ENCODE data around the gene SEZ6L.
A peak's percentile ranks its signal among the peaks of the same experiment; 100 is the strongest.
"Not testable (repeated sequence)": the region's sequence is repeated elsewhere in the genome, so short reads cannot be mapped to it uniquely, and the experiment has no call there.

The SEZ6L gene

DNA sequence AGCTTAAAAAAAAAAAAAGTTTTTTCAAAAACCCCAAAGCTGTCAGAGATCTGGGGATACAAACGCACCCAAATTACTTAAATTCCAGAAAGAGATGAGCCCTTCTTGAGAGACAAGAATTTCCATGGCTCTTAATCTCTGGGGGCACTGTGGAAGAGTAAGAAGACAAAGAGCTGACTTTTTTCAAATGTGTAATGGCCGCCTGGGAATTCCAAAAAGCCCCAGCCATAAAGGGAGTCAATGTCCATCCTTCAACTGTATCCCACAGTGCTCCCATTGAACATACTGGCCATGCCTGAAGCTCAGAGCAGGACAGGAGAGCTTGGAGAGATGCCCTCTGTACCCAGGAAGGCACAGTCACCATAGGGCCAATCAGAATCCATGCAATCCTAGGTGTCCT, 222.4 kb downstream of the SEZ6L start:
- DNase-seq = no peak

DNA sequence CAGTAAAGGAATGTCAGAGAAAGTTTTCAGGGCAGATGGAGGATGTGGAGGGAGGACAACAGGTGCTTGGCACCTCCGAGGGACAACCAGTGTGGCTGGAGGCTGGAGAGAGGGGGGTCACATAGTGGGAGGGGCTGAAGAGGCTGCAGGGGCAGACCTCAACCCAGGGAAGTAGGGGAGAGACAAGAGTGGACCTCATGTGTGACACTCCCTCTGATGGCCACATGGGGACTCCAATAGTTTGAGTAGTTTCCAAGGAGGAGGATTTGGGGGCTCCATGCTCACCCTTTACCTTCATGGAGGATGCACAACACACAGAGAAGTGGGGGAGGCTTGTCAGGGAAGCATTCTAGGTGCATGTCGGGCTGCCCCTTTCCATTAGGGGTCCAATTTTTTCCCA, 224.7 kb downstream of the SEZ6L start:
- DNase-seq = no peak

GRCh38 chr22:26394777-26395176, 225.5 kb downstream of the SEZ6L start:
- no peak for DNase-seq

DNA sequence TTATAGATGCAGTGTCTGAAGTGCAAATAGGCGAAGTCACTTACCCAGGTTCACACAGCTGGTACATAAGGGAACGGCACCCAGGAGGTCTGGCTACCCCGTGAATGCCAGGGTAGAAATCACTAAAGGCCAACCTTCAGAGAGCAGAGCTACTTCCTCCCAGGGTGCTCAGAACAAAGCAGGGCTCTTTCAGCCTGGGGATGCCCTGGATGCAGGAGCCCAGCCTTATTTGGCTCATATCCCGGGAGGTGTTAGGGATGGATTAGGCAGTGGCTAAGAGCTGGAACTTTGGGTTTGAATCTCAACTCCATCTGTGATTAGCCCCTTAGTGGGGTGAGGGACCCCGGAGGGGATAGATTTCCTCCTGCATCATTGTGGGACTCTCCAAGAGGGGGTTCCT, 226.7 kb downstream of the SEZ6L start:
- DNase-seq = no peak

DNA sequence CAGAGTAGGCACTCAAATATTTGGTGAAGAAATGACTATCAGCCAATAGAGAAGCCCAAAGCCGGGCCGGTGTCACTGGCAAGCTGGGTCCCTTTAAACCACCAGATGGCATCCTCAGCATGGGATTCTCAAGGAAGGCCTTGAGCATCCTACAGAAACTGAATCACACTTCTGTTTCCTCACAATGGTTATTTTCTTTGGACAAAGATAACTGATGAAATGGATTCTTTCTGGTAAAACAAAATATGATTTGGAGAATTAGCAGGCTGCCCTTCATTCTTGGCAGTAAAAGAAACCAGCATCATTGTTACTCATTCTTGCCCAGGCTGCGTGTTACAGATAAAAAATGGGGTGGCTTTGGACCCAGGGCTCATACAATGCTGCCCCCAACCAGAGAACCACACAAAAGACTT, 229.5 kb downstream of the SEZ6L start:
- DNase-seq = peak; percentile 53

GRCh38 chr22:26399289-26399688, 230.0 kb downstream of the SEZ6L start:
- no peak for DNase-seq

- DNase-seq = no peak
These were observed 232.5 kb downstream of the SEZ6L start for GRCh38 chr22:26401726-26402125.

- no peak for DNase-seq
These were observed 235.7 kb downstream of the SEZ6L start for GRCh38 chr22:26404851-26405421.

GRCh38 chr22:26406118-26406517, 236.9 kb downstream of the SEZ6L start:
- DNase-seq = no peak

GRCh38 chr22:26408562-26409220, 239.4 kb downstream of the SEZ6L start:
- DNase-seq = not testable (repeated sequence)

DNA sequence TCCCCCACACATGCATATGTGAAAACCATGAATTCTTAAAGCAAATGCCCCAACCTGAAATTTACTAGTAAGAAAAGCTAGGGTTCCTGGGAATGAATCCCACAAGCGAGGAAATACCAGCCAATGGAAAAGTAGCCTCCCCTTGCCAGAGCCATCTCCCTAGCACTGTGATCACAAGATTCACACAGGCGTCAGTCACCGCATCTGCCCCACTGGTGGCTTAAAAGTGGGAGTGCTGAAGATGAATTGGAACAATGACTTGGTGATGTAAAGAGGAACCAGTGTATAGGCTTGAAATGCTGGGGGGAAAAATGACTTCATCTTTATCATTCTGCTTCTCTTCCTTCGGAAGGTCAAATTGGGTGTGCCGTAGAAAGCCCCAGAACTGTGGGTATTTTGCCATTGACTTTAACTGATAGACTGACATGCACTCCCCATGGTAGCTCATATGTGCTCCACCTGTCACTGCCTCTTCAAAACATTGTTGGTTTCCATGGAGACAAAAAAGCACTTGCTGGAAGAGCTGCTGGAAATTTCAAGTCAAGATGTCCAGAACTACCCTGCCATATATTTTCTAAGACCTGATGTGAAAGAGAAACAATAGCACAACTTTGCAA, 240.6 kb downstream of the SEZ6L start:
- DNase-seq = no peak

DNA sequence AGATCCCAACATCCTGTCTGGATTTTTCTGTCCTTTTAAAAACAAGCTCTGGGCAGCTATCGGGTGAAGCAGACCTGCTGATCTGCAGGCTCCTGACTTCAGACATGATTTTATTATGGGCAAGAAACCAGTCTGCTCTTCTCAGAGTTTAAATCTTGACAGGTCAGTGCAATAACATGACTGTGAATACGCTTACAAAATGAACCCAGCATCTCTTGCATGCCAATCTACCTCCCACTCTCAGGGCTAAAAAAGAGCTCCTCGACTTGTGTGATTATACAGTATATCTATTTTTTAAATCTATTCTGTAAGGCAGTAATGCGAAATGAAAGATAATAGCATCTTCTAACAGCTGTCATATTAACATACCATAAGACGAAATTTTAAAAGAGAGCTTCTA, 241.1 kb downstream of the SEZ6L start:
- no peak for DNase-seq

- DNase-seq = no peak
These were observed 245.1 kb downstream of the SEZ6L start for GRCh38 chr22:26414347-26414746.

DNA sequence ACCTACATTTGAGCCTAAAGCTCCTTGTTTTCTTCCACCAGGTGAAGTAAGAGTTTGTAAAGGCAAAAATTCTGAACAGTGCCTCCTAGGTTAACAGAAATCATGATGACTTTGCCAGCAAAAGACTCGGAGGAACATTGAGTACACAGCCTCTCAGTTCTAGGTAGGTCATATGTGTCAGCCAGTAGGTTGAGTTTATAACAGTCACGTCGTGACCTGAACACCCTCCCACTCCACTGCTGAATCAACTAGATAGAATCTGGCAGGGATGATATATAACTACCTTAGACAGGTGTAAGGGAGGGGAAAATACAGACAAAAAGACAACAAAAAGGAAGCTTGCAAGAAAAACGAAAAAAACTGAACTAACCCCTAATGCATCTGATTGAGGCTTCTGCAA, 247.0 kb downstream of the SEZ6L start:
- no peak for DNase-seq

GRCh38 chr22:26416670-26417276, 247.5 kb downstream of the SEZ6L start:
- DNase-seq = no peak

- no peak for DNase-seq
These were observed 248.1 kb downstream of the SEZ6L start for GRCh38 chr22:26417406-26417805.

- no peak for DNase-seq
These were observed 249.4 kb downstream of the SEZ6L start for GRCh38 chr22:26418620-26419019.

DNA sequence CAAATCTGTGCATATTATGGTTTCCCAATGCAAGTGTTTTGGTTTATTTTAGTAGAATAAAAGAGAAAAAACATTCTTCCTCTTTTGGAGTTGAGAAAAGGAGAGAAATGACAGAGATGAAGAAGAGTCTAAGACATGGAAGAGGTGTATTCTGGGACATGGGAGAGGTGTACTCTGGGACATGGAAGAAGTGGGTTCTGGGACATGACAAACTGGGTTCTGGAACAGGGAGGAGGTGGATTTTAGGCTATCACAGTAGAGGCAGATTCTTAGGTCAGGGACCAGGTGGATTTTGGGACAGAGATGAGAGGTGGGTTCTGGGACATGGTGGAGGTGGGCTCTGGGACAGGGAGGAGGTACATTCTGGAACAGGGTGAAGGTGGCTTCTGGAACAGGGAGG, 257.7 kb downstream of the SEZ6L start:
- DNase-seq = no peak

DNA sequence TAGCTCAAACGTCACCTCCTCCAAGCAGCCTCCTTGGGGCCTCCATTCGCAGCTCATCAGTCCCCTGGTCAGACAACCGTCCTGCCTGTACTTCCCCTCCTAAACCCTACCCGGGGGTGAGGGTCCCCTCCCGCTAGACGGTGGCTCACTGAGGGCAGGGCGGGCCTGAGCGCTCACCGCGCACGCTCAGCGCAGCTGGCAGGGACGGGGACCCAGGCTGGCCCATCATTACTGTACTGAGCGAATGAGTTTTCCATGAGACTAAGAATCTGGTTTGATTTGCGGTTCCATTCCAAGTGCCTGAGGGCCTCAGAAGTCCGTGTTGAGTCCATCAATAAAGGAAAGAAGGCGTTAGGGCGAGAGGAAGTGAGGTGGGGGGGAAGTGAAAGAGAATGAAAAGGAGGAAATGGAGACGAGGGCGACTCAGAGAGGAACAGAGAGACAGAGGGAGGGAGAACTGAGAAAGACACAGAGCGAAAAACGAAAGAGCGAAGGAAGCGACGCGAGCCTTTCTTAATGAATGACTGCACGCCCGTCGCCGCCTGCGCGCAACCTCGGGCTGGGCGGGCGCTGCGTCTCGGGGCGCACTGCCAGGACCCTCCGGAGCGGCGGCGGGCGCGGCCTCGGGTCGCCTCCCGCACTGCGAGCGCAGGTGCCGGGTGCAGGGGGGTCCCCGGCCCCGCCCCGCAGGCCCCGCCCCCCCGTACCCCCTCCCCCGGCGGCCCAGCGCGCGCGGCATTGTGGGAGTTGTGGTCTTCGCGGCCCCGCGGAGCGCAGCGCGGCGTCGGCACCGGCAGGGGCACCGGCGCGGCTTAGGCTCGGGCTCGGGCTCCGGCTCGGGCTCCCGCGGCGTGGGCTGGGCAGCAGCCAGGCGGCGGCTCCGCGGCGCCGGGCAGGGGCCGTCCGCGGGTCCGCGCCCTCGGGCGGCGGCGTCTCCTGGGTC, 259.5 kb downstream of the SEZ6L start, which contains the start of gene ASPHD2:
TSS of gene ASPHD2 (plus strand) at position 746 of the 943 bp plus-strand sequence. CDS start 4,356 bp downstream, outside the sequence.
- peak; percentile 78 for DNase-seq

DNA sequence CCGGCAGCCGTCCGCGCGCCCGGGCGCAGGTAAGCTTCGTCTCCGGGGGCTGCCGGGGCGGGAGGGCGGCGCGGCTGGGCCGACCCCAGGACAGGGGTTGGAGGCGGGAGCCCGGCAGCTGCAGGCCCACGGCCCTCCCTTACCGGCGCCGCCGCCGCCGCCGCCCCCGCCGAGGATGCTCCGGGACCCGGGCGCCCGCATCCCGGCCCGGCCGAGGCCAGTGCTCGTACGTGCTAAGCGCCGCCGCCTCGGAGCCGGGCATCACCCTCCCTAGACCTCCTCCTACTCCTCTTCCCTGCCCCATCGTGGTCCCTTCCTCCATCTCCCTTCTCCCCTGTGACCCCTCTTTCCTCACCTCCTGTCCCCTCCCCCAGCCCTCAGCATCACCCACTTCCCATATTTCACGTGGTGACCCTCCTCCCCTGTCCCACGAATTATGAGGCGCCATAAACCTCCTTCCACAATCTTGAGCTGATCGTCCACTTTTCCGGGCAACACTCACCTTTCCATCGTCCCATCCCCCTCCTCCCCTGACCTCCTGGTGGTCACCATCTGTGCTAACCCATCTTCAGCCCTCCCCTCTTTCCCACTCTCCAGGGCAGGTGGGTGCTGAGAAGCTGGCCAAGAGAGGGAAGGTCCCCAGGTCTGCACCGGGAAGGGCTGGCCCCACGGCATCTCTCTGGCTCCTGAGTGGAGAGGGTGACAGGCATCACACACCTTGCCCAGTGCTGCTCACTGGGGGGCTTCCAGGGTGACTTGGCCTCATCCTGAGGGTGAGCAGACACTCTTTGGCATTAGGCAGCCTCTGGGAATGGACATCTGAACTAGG, 260.4 kb downstream of the SEZ6L start:
- DNase-seq = no peak

GRCh38 chr22:26430600-26430999, 261.3 kb downstream of the SEZ6L start:
- no peak for DNase-seq
